ENCODE measurements around the gene HS3ST2.

DNA sequence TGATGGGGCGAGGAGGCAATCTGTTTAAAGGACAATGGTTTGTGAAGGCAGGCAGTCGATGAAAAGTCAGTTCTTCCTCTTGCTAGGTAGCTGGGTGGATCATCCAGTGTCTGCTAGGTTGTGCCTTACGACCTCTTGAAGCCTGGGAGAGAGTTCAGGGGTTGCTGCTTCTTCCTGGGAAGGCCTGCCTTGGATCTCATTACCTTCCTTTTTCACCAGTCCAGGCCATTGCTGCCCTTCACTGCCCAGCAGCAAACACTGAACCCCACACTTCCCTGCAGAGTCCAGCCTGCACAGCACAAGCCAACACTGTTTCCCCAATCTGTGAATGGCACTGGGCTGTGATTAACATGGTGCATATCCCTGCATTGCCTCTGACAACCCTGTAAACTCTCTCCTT lies 24.7 kb downstream of the HS3ST2 start:
- TF ChIP-seq CTCF (IDR thresholded peaks at IDR 0.05; ENCODE audit: control extremely low read depth in 1 of 3, insufficient read depth in 1 of 3, low read depth in 1 of 3, low read length in 3 of 3) (no peak), POLR2AphosphoS5 (IDR thresholded peaks at IDR 0.05; ENCODE audit: low read depth, low read length) (no peak), RAD21 (IDR thresholded peaks at IDR 0.05 in 1 of 2, conservative IDR thresholded peaks at IDR 0.05 in 1 of 2; ENCODE audit: low read depth in 2 of 2, low read length in 2 of 2) (no peak), POLR2A (IDR thresholded peaks at IDR 0.05; ENCODE audit: control extremely low read depth in 1 of 2, low read depth in 2 of 2, low read length in 2 of 2) (no peak), CREB1 (IDR thresholded peaks at IDR 0.05) (no peak), CEBPB (IDR thresholded peaks at IDR 0.05; ENCODE audit: low read depth, low read length) (no peak), BRCA1 (IDR thresholded peaks at IDR 0.05; ENCODE audit: low read depth, low read length) (no peak), SAP30 (IDR thresholded peaks at IDR 0.05; ENCODE audit: insufficient read depth, insufficient replicate concordance, low read length) (no peak)
